T-helper 17 cell (primary cell): ENCODE results near the gene SLC25A21. TPM values are rescaled to one million over a fixed set of nuclear protein-coding genes. Genes with fewer than 3 reads are reported as not detected.
A peak's percentile ranks its signal among the peaks of the same experiment; 100 is the strongest.
"Not testable (repeated sequence)": the region's sequence is repeated elsewhere in the genome, so short reads cannot be mapped to it uniquely, and the experiment has no call there.

ENCODE experiments used
- ATAC-seq: fragments of 150-1000 bp; cut with Tn5 transposase; 2 replicates; pipeline ENCODE4 v1.10.0; 2021; ENCODE audit warnings: mild to moderate bottlenecking, moderate library complexity
- DNase-seq, 3 donors: peaks; one replicate each; pipeline versions ENCODE4 v3.0.0 to v3.0.0-alpha.2; 2020 to 2021
- H3K9me3 ChIP-seq: one replicate; pipeline ENCODE4 v1.7.0; 2013; ENCODE audit warnings: low read length, mild to moderate bottlenecking; ENCODE audit not compliant: control insufficient read depth, poor library complexity, severe bottlenecking
- H3K27ac Mint-ChIP-seq: one replicate; pipeline ENCODE4 v1.8.0; 2022; ENCODE audit warnings: mild to moderate bottlenecking, moderate library complexity, mixed read lengths
- H3K27me3 Mint-ChIP-seq: one replicate; pipeline ENCODE4 v1.8.0; 2022; ENCODE audit warnings: mixed read lengths
- H3K36me3 Mint-ChIP-seq: one replicate; pipeline ENCODE4 v1.8.0; 2022; ENCODE audit warnings: low read depth, mixed read lengths
- H3K4me1 Mint-ChIP-seq: one replicate; pipeline ENCODE4 v1.8.0; 2022; ENCODE audit warnings: mild to moderate bottlenecking, mixed read lengths
- H3K4me3 Mint-ChIP-seq: one replicate; pipeline ENCODE4 v1.8.0; 2022; ENCODE audit warnings: mild to moderate bottlenecking, moderate library complexity, mixed read lengths
- total RNA-seq, 4 donors: library from RNA in 2 of 4; stranded (reverse) in 2 of 4; gene quantifications; one replicate each; pipeline ENCODE4 v1.2.3 and lab custom pipeline; 2022 to 2026

SLC25A21 gene
- not detected for total RNA-seq
- total RNA-seq (lab: John Stamatoyannopoulos, UW): 0 reads per million in 2 donors

GRCh38 chr14:37172024-37172869 is at the start of gene SLC25A21:
Gene SLC25A21 (minus strand): TSS chr14:37172606.
- H3K36me3 Mint-ChIP-seq: no peaks in the 10 kb centered on the region
- no peak within 1 kb of the TSS for H3K27ac Mint-ChIP-seq
- H3K4me3 Mint-ChIP-seq: no peak within 1 kb of the TSS
- ATAC-seq: no peak
- no peaks in the 10 kb centered on the region for H3K9me3 ChIP-seq
- peaks cover 6% of the 10 kb centered on the region for H3K27me3 Mint-ChIP-seq
- no peak for DNase-seq
- no peaks in the 10 kb centered on the region for H3K4me1 Mint-ChIP-seq

DNA sequence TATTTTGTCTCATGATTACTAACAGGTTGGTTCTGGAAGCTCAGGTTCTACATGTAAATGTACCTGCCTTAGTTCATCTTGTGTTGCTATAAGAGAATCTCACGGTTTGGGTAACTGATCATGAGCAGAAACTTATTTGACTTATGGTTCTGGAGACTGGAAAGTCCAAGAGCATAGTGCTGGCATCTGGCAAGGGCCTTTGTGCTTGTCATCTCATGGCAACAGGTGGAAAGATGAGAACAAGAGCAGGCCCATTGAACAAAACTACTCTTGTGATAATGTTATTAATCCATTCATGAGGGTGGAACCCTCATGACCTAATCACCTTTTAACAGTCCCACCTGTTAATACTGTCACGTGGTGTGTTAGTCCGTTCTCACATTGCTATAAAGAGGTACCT is 48.7 kb upstream of the SLC25A21 start:
- no peak overlapping the region for H3K27ac Mint-ChIP-seq
- no peaks in the 10 kb centered on the region for H3K4me1 Mint-ChIP-seq
- ATAC-seq (no peak), DNase-seq (no peak)
- H3K36me3 Mint-ChIP-seq: no peaks in the 10 kb centered on the region
- H3K9me3 ChIP-seq: no peaks in the 10 kb centered on the region
- no peak overlapping the region for H3K4me3 Mint-ChIP-seq
- H3K27me3 Mint-ChIP-seq: no peaks in the 10 kb centered on the region

DNA sequence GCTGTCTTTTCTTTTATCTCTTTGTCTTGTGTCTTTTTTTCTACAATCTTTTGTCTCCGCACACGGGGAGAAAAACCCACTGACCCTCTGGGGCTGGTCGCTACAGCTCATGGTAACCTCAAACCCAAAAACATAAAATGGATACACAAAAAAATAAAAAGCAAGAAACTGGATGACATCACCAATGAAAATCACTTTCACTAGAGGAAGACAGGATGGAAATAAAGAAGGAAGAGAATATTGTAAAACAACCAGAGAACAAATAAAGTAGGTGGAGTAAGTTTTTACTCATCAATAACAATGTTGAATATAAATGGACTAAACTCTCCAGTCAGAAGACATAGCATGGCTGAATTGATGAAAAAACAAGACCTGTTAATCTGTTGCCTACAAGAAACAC is 42.9 kb upstream of the SLC25A21 start:
- no peak overlapping the region for H3K4me3 Mint-ChIP-seq
- ATAC-seq (no peak), DNase-seq (no peak)
- no peaks in the 10 kb centered on the region for H3K9me3 ChIP-seq
- no peaks in the 10 kb centered on the region for H3K4me1 Mint-ChIP-seq
- H3K27ac Mint-ChIP-seq: no peak overlapping the region
- no peaks in the 10 kb centered on the region for H3K27me3 Mint-ChIP-seq
- H3K36me3 Mint-ChIP-seq: no peaks in the 10 kb centered on the region

DNA sequence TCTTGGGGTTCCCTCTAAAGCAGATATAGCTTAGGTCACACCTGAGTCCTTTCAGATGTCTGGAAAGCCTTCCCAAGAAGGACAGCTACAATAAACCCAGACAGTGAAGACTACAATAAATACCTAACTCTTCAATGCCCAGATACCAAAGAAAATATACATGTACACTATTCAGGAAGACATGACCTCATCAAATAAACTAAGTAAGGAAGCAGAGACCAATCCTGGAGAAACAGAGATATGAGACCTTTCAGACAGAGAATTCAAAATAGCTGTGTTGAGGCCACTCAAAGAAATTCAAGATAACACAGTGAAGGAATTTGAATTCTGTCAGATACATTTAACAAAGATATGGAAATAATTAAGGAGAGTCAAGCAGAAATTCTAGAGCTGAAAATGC is 40.6 kb upstream of the SLC25A21 start:
- Mint-ChIP-seq H3K4me1 (no peaks in the 10 kb centered on the region), H3K27ac (no peak overlapping the region), H3K36me3 (no peaks in the 10 kb centered on the region), H3K4me3 (no peak overlapping the region), H3K27me3 (no peaks in the 10 kb centered on the region)
- ATAC-seq (no peak), DNase-seq (no peak)
- H3K9me3 ChIP-seq: no peaks in the 10 kb centered on the region

DNA sequence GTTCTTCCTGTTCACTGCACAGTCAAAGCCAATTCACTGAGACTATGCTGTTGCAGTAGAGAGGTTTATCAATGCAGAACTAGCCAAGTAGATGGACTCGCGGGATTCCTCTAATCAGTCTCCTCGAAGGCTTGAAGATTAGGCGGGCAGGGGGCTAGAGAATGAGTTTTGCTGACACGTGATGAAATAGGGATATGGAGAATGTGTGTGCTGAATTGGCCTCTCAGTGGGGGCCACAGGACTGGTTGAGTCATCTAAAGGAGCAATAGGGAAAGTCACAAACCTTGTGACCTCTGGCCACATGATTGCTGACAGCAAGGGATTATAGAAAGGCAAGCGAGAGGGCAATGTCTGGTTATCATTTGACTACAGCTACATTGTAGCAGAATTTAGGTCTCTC is 38.0 kb upstream of the SLC25A21 start:
- H3K36me3 Mint-ChIP-seq: no peaks in the 10 kb centered on the region
- no peak overlapping the region for H3K4me3 Mint-ChIP-seq
- no peaks in the 10 kb centered on the region for H3K4me1 Mint-ChIP-seq
- H3K9me3 ChIP-seq: no peaks in the 10 kb centered on the region
- ATAC-seq (no peak), DNase-seq (no peak)
- no peak overlapping the region for H3K27ac Mint-ChIP-seq
- no peaks in the 10 kb centered on the region for H3K27me3 Mint-ChIP-seq

DNA sequence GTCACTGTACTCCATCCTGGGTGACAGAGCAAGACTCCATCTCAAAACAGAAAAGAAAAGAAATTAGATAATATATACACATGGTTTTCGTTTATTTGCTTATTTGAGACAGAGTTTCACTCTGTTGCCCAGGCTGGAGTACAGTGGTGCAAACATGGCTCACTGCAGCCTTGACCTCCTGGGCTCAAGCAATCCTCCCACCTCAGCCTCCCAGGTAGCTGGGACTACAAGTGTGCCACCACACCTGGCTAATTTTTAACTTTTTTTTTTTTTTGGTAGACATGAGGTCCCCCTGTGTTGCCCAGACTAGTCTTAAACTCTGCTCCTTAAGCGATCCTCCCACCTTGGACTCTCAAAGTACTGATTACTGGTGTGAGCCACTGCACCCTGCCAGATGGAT is 37.2 kb upstream of the SLC25A21 start:
- H3K36me3 Mint-ChIP-seq, H3K9me3 ChIP-seq, H3K4me3 Mint-ChIP-seq, ATAC-seq, DNase-seq, H3K4me1 Mint-ChIP-seq, H3K27ac Mint-ChIP-seq, H3K27me3 Mint-ChIP-seq: not testable (repeated sequence)

GRCh38 chr14:37205623-37206605 is 33.5 kb upstream of the SLC25A21 start:
- not testable (repeated sequence) for H3K4me1 Mint-ChIP-seq, H3K27me3 Mint-ChIP-seq, H3K4me3 Mint-ChIP-seq, H3K9me3 ChIP-seq, H3K27ac Mint-ChIP-seq, H3K36me3 Mint-ChIP-seq, DNase-seq, ATAC-seq

DNA sequence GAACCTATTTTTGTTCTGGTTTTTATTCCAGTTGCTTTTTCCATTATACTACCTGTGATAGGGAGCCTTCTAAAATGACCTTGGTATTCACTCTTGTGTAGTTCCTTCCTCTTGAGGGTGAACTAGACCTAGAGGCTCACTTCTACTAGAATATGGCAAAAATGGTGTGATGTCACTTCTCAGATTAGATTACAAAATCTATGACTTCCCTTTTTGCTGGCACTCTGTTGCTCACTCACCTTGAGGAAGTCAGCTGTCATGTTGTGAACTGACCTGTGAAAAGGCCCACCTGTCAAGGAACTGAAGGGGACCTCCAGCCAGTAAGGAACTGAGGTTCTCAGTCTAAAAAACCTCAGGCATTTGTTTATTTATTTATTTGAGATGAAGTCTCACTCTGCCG is 31.0 kb upstream of the SLC25A21 start:
- Mint-ChIP-seq H3K36me3 (no peaks in the 10 kb centered on the region), H3K27me3 (peaks cover 4% of the 10 kb centered on the region), H3K27ac (no peak overlapping the region), H3K4me3 (no peak overlapping the region), H3K4me1 (no peaks in the 10 kb centered on the region)
- DNase-seq (no peak), ATAC-seq (no peak)
- no peaks in the 10 kb centered on the region for H3K9me3 ChIP-seq

- H3K9me3 ChIP-seq: no peaks in the 10 kb centered on the region
- ATAC-seq (no peak), DNase-seq (no peak)
- no peaks in the 10 kb centered on the region for H3K4me1 Mint-ChIP-seq
- no peak overlapping the region for H3K27ac Mint-ChIP-seq
- H3K27me3 Mint-ChIP-seq: peaks cover 7% of the 10 kb centered on the region
- H3K4me3 Mint-ChIP-seq: no peak overlapping the region
- H3K36me3 Mint-ChIP-seq: no peaks in the 10 kb centered on the region
Measured at GRCh38 chr14:37202812-37203211, 30.4 kb upstream of the SLC25A21 start.

- H3K27ac Mint-ChIP-seq: no peak overlapping the region
- H3K36me3 Mint-ChIP-seq: no peaks in the 10 kb centered on the region
- H3K27me3 Mint-ChIP-seq: peaks cover 7% of the 10 kb centered on the region
- ATAC-seq: no peak
- H3K9me3 ChIP-seq: no peaks in the 10 kb centered on the region
- DNase-seq: no peak
- H3K4me1 Mint-ChIP-seq: peaks cover 3% of the 10 kb centered on the region
- H3K4me3 Mint-ChIP-seq: no peak overlapping the region
Measured at GRCh38 chr14:37202265-37202664, 29.9 kb upstream of the SLC25A21 start.

DNA sequence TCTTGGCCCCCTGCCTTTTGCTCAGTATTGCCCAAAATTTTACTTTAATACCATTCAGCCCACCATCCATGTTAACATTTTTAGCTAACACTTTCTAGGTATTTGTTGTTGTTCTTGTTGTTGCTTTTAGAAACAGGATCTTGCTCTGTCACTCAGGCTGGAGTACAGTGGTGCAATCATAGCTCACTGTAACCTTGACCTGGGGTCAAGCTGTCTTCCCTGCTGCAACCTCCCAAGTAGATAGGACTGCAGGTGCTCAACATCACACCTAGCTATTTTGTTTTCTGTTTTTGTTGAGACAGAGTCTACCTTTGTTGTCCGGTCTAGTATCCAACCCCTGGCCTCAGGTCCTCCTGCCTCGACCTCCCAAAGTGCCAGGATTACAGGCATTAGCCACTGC is 29.3 kb upstream of the SLC25A21 start:
- Mint-ChIP-seq H3K36me3 (no peaks in the 10 kb centered on the region), H3K4me3 (no peak overlapping the region), H3K4me1 (peaks cover 4% of the 10 kb centered on the region), H3K27me3 (peaks cover 7% of the 10 kb centered on the region), H3K27ac (no peak overlapping the region)
- H3K9me3 ChIP-seq: no peaks in the 10 kb centered on the region
- ATAC-seq (no peak), DNase-seq (no peak)

DNA sequence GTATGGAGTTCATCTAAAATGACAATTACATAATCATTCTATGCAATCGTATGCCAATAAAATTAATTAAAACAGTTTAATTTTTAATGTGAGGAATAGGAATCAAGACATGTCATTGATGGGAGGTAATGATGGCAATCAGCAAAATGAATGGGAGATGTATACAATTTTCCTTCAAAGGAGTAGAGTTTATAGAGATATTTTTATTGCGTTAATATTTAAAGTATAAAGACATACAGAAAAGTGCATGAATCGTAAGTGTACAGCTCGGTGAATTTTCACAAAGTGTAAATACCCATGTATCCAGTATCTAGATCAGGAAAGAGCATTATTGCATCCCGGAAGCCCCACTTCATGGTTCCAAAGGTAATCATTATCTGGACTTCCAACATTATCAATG is 26.5 kb upstream of the SLC25A21 start:
- H3K9me3 ChIP-seq: no peaks in the 10 kb centered on the region
- H3K4me1 Mint-ChIP-seq: peaks cover 4% of the 10 kb centered on the region
- H3K4me3 Mint-ChIP-seq: no peak overlapping the region
- ATAC-seq (no peak), DNase-seq (no peak)
- H3K36me3 Mint-ChIP-seq: no peaks in the 10 kb centered on the region
- H3K27ac Mint-ChIP-seq: no peak overlapping the region
- H3K27me3 Mint-ChIP-seq: peaks cover 7% of the 10 kb centered on the region

DNA sequence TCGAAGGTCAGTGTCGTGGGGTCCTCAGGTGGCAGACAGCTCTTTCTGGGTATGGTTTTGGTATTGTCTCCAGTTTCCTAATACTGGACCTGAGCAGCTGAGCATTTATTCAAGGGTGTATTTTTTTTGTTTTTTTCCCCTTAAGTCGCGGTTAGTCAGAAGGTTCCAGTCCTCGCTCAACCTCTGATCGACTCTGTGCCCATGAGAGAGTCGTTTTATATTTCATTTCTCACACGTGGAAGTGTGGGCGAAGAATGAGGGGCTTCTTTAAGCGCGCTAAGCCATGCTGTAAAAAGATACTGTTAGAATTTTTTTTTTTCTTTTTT is 25.8 kb upstream of the SLC25A21 start:
- no peak for ATAC-seq
- Mint-ChIP-seq H3K4me1 (peaks cover 4% of the 10 kb centered on the region), H3K4me3 (peak overlapping the region; percentile 83), H3K27ac (no peak overlapping the region), H3K27me3 (peaks cover 7% of the 10 kb centered on the region), H3K36me3 (no peaks in the 10 kb centered on the region)
- no peaks in the 10 kb centered on the region for H3K9me3 ChIP-seq
- no peak for DNase-seq
